ENCODE data around the gene DEFB114.
"Not testable (repeated sequence)": the region's sequence is repeated elsewhere in the genome, so short reads cannot be mapped to it uniquely, and the experiment has no call there.

Gene DEFB114

GRCh38 chr6:49946835-49947234 lies 17.1 kb downstream of the DEFB114 start:
- POLR2A ChIA-PET (ENCODE audit: low non-redundant PET), result no interaction called here
- TF ChIP-seq CTCF (conservative IDR thresholded peaks at IDR 0.05; ENCODE audit: low read depth), result no peak
- no peak for DNase-seq (ENCODE audit: low spot score)
- H3K27ac ChIP-seq, result no peak overlapping the region
- CTCF ChIA-PET, result no interaction called here

GRCh38 chr6:49944068-49944467 lies 19.9 kb downstream of the DEFB114 start:
- POLR2A ChIA-PET (ENCODE audit: low non-redundant PET); DNase-seq (ENCODE audit: low spot score); H3K27ac ChIP-seq; CTCF ChIA-PET: not testable (repeated sequence)

GRCh38 chr6:49939993-49940498 lies 23.9 kb downstream of the DEFB114 start:
- H3K27ac ChIP-seq, result no peak overlapping the region
- TF ChIP-seq CTCF (conservative IDR thresholded peaks at IDR 0.05; ENCODE audit: low read depth), result no peak
- no peak for DNase-seq (ENCODE audit: low spot score)
- POLR2A ChIA-PET (ENCODE audit: low non-redundant PET), result no interaction called here
- CTCF ChIA-PET, result interaction anchor here (0.6 kb wide), 1 partner anchor 120 kb away, joined by 3 read pairs; no protein-coding TSS in a partner anchor

GRCh38 chr6:49937811-49938210 lies 26.2 kb downstream of the DEFB114 start:
- no peak for DNase-seq (ENCODE audit: low spot score)
- no peak for TF ChIP-seq CTCF (conservative IDR thresholded peaks at IDR 0.05; ENCODE audit: low read depth)
- H3K27ac ChIP-seq, result no peak overlapping the region
- POLR2A ChIA-PET (ENCODE audit: low non-redundant PET), result no interaction called here
- CTCF ChIA-PET, result no interaction called here

GRCh38 chr6:49937017-49937416 lies 26.9 kb downstream of the DEFB114 start:
- ChIA-PET CTCF (no interaction called here), POLR2A (ENCODE audit: low non-redundant PET) (no interaction called here)
- H3K27ac ChIP-seq, result no peak overlapping the region
- TF ChIP-seq CTCF (conservative IDR thresholded peaks at IDR 0.05; ENCODE audit: low read depth), result no peak
- DNase-seq (ENCODE audit: low spot score), result no peak

- ChIA-PET CTCF (no interaction called here), POLR2A (ENCODE audit: low non-redundant PET) (no interaction called here)
- DNase-seq (ENCODE audit: low spot score), result no peak
- TF ChIP-seq CTCF (conservative IDR thresholded peaks at IDR 0.05; ENCODE audit: low read depth), result no peak
- no peak overlapping the region for H3K27ac ChIP-seq
These were observed 28.6 kb downstream of the DEFB114 start for GRCh38 chr6:49935387-49935786.

GRCh38 chr6:49934770-49935169 lies 29.2 kb downstream of the DEFB114 start:
- ChIA-PET POLR2A (ENCODE audit: low non-redundant PET) (no interaction called here), CTCF (no interaction called here)
- H3K27ac ChIP-seq, result no peak overlapping the region
- TF ChIP-seq CTCF (conservative IDR thresholded peaks at IDR 0.05; ENCODE audit: low read depth), result no peak
- no peak for DNase-seq (ENCODE audit: low spot score)
